GM12864 (cell line): ENCODE results near the gene NACC2.

ENCODE experiments used
- DNase-seq: peaks from one replicate; pipeline ENCODE4 v3.0.0-alpha.2; 2011; ENCODE audit warnings: low read depth
- H3K4me3 ChIP-seq: 2 replicates; pipeline ENCODE4 v1.5.1; 2011; ENCODE audit warnings: mild to moderate bottlenecking, low read depth, low read length, control low read depth
- TF ChIP-seq, protein P1 (sequence below): IDR thresholded peaks from 2 replicates; pipeline ENCODE4 v1.5.1; 2011; ENCODE audit warnings: low read depth, mild to moderate bottlenecking, moderate library complexity, low read length, control low read depth, inconsistent platforms; ENCODE audit errors: missing control alignments

NACC2 gene

GRCh38 chr9:135963338-135963737 lies 131.8 kb downstream of the NACC2 start:
- no peak overlapping the region for H3K4me3 ChIP-seq
- DNase-seq = no peak
- TF ChIP-seq, protein P1, sequence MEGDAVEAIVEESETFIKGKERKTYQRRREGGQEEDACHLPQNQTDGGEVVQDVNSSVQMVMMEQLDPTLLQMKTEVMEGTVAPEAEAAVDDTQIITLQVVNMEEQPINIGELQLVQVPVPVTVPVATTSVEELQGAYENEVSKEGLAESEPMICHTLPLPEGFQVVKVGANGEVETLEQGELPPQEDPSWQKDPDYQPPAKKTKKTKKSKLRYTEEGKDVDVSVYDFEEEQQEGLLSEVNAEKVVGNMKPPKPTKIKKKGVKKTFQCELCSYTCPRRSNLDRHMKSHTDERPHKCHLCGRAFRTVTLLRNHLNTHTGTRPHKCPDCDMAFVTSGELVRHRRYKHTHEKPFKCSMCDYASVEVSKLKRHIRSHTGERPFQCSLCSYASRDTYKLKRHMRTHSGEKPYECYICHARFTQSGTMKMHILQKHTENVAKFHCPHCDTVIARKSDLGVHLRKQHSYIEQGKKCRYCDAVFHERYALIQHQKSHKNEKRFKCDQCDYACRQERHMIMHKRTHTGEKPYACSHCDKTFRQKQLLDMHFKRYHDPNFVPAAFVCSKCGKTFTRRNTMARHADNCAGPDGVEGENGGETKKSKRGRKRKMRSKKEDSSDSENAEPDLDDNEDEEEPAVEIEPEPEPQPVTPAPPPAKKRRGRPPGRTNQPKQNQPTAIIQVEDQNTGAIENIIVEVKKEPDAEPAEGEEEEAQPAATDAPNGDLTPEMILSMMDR = no peak

GRCh38 chr9:135962696-135963307 lies 132.3 kb downstream of the NACC2 start:
- TF ChIP-seq, protein P1 = no peak
- no peak for DNase-seq
- H3K4me3 ChIP-seq = no peak overlapping the region

DNA sequence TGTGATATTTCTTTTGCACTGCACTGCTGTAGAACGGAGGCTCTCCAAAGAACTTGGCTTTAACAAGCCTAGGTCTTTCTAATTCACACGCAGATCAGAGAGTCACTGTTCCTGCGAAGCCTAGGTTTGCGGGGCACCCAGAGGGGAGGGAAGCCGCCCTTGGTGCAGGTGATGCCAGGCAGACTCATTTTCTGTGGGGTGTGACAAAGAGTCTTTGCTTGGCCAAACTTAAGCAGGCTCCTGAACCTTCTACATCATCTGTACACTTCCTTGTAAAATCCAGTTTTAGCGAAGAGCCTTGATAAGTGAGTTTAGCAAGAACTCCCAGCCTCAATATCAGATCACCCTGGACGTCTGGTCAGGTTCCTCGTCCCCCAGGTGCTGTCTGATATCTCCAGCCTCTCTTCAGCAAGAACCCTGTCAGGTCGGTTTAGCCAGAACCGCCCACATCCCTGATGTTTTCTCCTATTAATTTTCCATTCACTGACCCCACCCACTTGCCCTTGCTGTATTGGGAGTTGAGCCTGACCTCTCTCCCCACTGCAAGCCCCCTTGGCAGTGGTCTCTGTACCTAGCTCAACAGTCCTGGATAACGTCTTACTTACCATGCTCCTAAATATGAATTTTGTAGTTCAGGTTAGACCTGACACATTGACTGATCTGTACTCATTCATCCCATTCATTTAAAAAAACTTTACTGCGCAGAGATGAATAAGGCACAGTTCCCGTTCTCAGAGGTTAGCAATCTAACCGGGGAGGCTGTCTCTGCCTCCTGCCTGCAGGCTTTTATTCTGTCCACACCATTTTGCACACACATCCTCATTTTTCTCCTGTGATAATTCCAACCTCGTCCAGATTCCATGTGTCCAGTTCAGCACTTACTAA lies 133.0 kb downstream of the NACC2 start:
- no peak for DNase-seq
- TF ChIP-seq, protein P1 = no peak
- no peak overlapping the region; the same call in 1 of the 2 replicates for H3K4me3 ChIP-seq

- peak; percentile 82 for DNase-seq
- TF ChIP-seq, protein P1 = peak; percentile 22
- H3K4me3 ChIP-seq = peak within 1 kb of the TSS; percentile 92
Measured at GRCh38 chr9:135961277-135961715, 133.8 kb downstream of the NACC2 start, which contains the start of gene UBAC1. Gene UBAC1, minus strand, starts transcription at chr9:135961373. Its CDS starts 211 bp downstream, at chr9:135961162.

GRCh38 chr9:135960411-135961276 lies 134.4 kb downstream of the NACC2 start:
- DNase-seq = no peak
- peak overlapping the region; percentile 92 for H3K4me3 ChIP-seq
- TF ChIP-seq, protein P1 = no peak

- peak overlapping the region; percentile 92 for H3K4me3 ChIP-seq
Measured at GRCh38 chr9:135959814-135960213, 135.3 kb downstream of the NACC2 start.

More at GRCh38 chr9:135959814-135960213, 135.3 kb downstream of the NACC2 start:
- DNase-seq = no peak
- TF ChIP-seq, protein P1 = no peak
